ENCODE measurements around the gene SPATA6.

GRCh38 chr1:48462716-48463302 lies 9.2 kb downstream of the SPATA6 start:
- TF ChIP-seq CTCF (IDR thresholded peaks at IDR 0.05; ENCODE audit: low read length) (no peak), EZH2 (IDR thresholded peaks at IDR 0.05; ENCODE audit: borderline replicate concordance, low read length) (no peak)

Data from OCI-LY1 (cell line).